LNCAP (cell line): ENCODE data around the gene CDKL1.

Experiments
- TF ChIP-seq, protein P1 (sequence below): fragments of 450-650 bp; IDR thresholded peaks from 2 replicates; pipeline ENCODE4 v1.5.1; 2017; ENCODE audit warnings: mild to moderate bottlenecking

The CDKL1 gene

DNA sequence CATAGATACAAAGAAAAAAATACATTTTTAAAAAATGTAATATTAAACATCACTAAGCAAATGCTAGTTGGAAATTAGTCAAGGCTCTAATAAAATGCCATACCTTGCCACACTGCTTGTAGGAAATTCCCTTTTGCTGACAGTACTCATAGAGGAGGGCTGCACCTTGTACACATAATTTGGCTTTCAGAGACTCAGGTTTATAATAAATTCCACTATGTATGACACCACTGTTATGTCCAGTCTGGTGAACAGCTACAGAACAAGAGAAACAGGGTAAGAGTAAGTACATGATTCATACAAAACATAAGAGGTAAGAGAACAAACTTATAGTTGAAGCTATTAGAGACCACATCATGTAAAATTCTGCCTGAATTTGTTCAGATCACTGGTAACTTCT lies 94.8 kb downstream of the CDKL1 start:
- TF ChIP-seq, protein P1, sequence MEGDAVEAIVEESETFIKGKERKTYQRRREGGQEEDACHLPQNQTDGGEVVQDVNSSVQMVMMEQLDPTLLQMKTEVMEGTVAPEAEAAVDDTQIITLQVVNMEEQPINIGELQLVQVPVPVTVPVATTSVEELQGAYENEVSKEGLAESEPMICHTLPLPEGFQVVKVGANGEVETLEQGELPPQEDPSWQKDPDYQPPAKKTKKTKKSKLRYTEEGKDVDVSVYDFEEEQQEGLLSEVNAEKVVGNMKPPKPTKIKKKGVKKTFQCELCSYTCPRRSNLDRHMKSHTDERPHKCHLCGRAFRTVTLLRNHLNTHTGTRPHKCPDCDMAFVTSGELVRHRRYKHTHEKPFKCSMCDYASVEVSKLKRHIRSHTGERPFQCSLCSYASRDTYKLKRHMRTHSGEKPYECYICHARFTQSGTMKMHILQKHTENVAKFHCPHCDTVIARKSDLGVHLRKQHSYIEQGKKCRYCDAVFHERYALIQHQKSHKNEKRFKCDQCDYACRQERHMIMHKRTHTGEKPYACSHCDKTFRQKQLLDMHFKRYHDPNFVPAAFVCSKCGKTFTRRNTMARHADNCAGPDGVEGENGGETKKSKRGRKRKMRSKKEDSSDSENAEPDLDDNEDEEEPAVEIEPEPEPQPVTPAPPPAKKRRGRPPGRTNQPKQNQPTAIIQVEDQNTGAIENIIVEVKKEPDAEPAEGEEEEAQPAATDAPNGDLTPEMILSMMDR = no peak

DNA sequence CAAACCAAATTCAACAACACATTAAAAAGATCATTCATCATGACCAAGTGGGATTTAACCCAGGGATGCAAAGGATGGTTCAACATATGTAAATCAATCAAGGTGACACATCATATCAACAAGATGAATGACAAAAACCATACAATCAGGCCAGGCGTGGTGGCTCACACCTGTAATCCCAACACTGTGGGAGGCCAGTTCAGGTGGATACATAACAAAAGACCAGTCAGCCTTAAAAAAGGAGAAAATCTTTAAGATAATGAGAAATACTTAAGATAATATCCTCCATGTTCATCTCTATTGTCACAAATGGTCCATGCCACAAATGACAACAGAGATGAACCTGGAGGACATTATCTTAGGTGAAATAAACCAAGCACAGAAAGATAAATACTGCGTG lies 97.1 kb downstream of the CDKL1 start:
- TF ChIP-seq, protein P1 = no peak

DNA sequence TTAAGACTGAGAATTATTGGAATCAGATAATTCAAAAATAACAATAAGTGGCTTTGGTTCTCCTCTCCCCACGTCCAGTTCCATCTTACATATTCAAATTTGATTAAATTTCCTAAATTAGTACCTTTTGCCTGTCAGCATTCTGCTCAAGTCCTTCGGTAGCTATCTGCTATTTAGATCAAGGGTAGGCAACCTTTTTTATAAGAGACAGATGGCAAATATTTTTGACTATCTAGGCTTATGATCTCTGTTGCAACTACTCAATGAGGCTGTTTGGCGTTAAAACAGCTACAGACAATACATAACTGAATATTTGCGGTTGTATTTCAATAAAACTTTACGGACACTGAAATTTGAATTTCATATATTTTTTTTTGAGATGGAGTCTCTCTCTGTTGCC lies 106.4 kb downstream of the CDKL1 start:
- TF ChIP-seq, protein P1 = no peak

DNA sequence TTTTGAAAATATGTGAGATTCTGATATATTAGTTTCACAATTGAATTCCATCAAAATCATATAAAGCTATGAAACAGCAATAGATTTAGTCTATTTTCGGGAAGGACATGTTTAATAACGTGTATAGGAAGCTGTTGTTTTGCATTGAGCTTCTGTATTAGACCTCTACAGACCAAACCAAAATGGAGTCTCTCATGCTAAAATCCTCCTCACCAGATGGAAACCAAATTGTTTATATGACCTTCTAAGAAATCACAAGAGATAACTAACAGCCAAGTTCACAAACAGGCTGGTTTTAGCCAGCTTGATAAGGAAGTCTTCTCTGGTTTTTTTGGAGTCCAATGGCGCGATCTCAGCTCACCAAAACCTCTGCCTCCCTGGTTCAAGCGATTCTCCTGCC lies 108.5 kb downstream of the CDKL1 start:
- TF ChIP-seq, protein P1 = no peak

DNA sequence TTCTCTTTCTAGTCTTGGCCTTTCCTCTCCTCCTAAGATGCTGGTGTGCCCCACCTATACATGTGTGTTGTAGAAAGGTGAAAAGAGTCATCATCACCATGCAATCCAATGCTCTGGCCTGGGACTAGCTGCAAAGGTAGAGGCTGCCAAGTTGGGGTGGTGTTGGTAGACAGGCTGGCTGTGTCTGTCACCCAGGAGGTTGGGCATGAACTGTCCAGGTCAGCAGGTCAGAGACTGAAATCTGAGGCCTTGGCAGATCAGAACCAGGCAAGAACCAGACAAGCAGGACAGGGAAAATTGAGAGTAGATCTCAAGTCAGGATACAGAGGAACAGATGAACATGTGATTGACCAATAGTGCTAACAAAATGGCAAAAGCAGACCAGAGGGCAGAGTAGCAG lies 110.8 kb downstream of the CDKL1 start:
- TF ChIP-seq, protein P1 = no peak
